GM21717 (cell line): ENCODE measurements around the gene CALM3.

Source experiments
- ATAC-seq: cut with Tn5 transposase; IDR thresholded peaks from one replicate; pipeline ENCODE4 v1.9.1; 2021; ENCODE audit warnings: mild to moderate bottlenecking, moderate library complexity; ENCODE audit not compliant: unreplicated experiment

CALM3 gene

GRCh38 chr19:46599716-46600373, 1.3 kb upstream of the CALM3 start:
- no peak for ATAC-seq

- peak; percentile 77 for ATAC-seq
Observed at GRCh38 chr19:46600384-46601317, 479 bp upstream of the CALM3 start.

- ATAC-seq, result no peak
Observed at GRCh38 chr19:46602392-46603194, 1.5 kb downstream of the CALM3 start.

GRCh38 chr19:46603195-46603637, 2.1 kb downstream of the CALM3 start:
- ATAC-seq, result no peak

GRCh38 chr19:46603752-46604231, 2.7 kb downstream of the CALM3 start:
- no peak for ATAC-seq

- no peak for ATAC-seq
Observed at GRCh38 chr19:46604781-46605355, 3.7 kb downstream of the CALM3 start.

- ATAC-seq, result no peak
Observed at GRCh38 chr19:46605356-46605821, 4.3 kb downstream of the CALM3 start.

- no peak for ATAC-seq
Observed at GRCh38 chr19:46606019-46606418, 4.9 kb downstream of the CALM3 start.

GRCh38 chr19:46606681-46607447, 5.7 kb downstream of the CALM3 start:
- no peak for ATAC-seq

GRCh38 chr19:46607448-46607841, 6.3 kb downstream of the CALM3 start:
- ATAC-seq, result no peak

GRCh38 chr19:46608178-46608577, 7.0 kb downstream of the CALM3 start:
- ATAC-seq, result no peak

- ATAC-seq, result no peak
Observed at GRCh38 chr19:46608581-46609345, 7.6 kb downstream of the CALM3 start.

- ATAC-seq, result no peak
Observed at GRCh38 chr19:46609511-46610412, 8.6 kb downstream of the CALM3 start.

- ATAC-seq, result no peak
Observed at GRCh38 chr19:46610413-46610775, 9.3 kb downstream of the CALM3 start.

GRCh38 chr19:46610851-46611770, 10.0 kb downstream of the CALM3 start:
- ATAC-seq, result no peak

GRCh38 chr19:46611776-46612175, 10.6 kb downstream of the CALM3 start:
- no peak for ATAC-seq

- no peak for ATAC-seq
Observed at GRCh38 chr19:46613525-46613924, 12.4 kb downstream of the CALM3 start.
